ENCODE measurements around the gene SERPINB11. TPM values are rescaled to one million over a fixed set of nuclear protein-coding genes. Genes with fewer than 3 reads are reported as not detected.
"Not testable (repeated sequence)": the region's sequence is repeated elsewhere in the genome, so short reads cannot be mapped to it uniquely, and the experiment has no call there.

Gene SERPINB11, protein sequence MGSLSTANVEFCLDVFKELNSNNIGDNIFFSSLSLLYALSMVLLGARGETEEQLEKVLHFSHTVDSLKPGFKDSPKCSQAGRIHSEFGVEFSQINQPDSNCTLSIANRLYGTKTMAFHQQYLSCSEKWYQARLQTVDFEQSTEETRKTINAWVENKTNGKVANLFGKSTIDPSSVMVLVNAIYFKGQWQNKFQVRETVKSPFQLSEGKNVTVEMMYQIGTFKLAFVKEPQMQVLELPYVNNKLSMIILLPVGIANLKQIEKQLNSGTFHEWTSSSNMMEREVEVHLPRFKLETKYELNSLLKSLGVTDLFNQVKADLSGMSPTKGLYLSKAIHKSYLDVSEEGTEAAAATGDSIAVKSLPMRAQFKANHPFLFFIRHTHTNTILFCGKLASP
- total RNA-seq = not detected in 2 replicates

DNA sequence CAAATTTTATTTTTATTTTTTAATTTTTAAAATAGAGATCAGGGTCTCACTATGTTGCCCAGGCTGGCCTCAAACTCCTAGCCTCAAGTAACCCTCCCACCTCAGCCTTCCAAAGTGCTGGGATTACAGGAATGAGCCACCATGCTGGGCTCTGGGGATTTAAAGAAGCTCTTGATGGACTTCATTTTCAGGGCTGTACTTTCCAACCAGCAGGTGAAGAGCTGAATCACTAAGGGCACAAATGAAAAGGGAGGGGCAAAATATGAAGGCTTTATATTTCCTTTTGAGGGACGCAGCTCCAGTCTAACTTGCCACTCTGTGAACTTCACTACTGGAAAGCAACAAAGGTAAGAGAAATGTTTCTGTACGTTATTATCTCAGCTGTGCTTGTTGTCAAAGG is at the start of gene SERPINB11:
SERPINB11 (plus strand) TSS at position 301 of the 400 bp plus-strand sequence. CDS start 7,234 bp downstream, outside the sequence.
- Mint-ChIP-seq H3K4me3 (no peak within 1 kb of the TSS), H3K27me3 (ENCODE audit: insufficient read depth) (no peaks in the 10 kb centered on the region), H3K36me3 (ENCODE audit: low read depth) (no peaks in the 10 kb centered on the region), H3K4me1 (ENCODE audit: low read depth) (no peaks in the 10 kb centered on the region), H3K27ac (no peak within 1 kb of the TSS), H3K9me3 (no peaks in the 10 kb centered on the region)
- no peak for DNase-seq (ENCODE audit: low spot score)
- intact Hi-C loops (cut with micrococcal nuclease) = no loop called here

DNA sequence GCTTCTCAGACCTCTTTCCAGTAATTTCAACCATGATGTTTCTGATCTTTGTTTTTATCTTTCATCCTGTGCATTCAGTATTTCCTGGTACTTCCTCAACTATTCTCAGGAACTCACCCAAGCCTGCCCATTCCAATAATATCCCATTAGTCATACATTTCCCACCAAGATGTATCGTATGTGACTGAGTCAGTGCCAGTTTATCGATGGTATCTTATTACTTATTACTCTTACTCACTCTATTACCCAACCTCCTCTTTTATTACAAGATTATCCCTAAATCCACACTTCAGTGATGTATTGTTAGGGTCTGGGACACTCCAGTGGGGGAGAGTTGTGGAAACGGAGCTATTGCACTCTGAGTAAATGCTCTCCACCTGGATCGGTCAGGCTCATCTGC is 43.8 kb upstream of the SERPINB11 start:
- not testable (repeated sequence) for H3K4me3 Mint-ChIP-seq; H3K36me3 Mint-ChIP-seq (ENCODE audit: low read depth)

DNA sequence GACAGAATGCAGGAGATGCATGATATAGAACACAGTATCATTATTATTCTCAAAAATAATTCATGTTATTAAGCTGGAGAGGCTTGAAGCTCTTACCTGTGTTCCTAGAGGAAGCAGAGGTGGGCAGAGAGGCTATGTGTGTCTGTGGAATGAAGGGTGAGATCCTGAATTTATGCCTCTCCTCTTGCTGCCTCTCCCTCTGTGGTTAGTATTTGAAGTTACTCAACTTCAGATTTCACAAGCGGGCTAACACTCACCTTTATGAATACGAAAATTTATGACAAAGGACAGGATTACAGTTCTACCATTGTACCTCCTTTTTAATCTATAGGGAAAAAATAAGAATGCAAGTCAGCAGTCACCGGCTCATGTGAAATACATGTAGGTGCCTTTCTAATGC is 41.0 kb upstream of the SERPINB11 start, which contains the start of gene SERPINB3:
SERPINB3 (minus strand) TSS at position 144 of the 400 bp plus-strand sequence. CDS start 677 bp downstream, outside the sequence.
- H3K4me1 Mint-ChIP-seq (ENCODE audit: low read depth); H3K9me3 Mint-ChIP-seq; H3K27ac Mint-ChIP-seq; H3K36me3 Mint-ChIP-seq (ENCODE audit: low read depth); H3K4me3 Mint-ChIP-seq; intact Hi-C loops (cut with micrococcal nuclease); DNase-seq (ENCODE audit: low spot score); H3K27me3 Mint-ChIP-seq (ENCODE audit: insufficient read depth): not testable (repeated sequence)

More for the DNA sequence above, 43.8 kb upstream of the SERPINB11 start:
- DNase-seq (ENCODE audit: low spot score); H3K27me3 Mint-ChIP-seq (ENCODE audit: insufficient read depth); H3K9me3 Mint-ChIP-seq; intact Hi-C loops (cut with micrococcal nuclease); H3K27ac Mint-ChIP-seq; H3K4me1 Mint-ChIP-seq (ENCODE audit: low read depth): not testable (repeated sequence)

DNA sequence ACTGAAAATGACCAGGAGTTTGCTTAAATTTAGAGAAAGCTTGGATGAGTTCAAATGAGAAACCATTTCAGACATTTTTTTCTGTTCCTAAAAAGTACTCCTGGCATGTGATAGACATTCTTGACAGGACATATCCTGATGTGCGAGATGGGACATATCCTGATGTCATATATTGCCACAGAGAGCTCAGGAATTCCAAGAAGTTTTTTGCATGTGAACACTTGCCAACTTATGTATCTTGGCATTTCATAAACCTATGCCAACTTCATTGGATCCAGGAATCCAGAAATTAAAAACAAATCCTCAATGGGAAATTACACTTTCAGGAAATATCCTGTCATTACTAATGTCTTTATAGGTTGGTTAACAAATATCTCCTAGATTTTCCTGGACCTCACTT is 38.2 kb upstream of the SERPINB11 start:
- Mint-ChIP-seq H3K4me3 (no peak overlapping the region), H3K4me1 (ENCODE audit: low read depth) (no peaks in the 10 kb centered on the region), H3K36me3 (ENCODE audit: low read depth) (no peaks in the 10 kb centered on the region), H3K9me3 (peaks cover 8% of the 10 kb centered on the region), H3K27me3 (ENCODE audit: insufficient read depth) (no peaks in the 10 kb centered on the region), H3K27ac (no peak overlapping the region)
- DNase-seq (ENCODE audit: low spot score) = no peak
- intact Hi-C loops (cut with micrococcal nuclease) = no loop called here

DNA sequence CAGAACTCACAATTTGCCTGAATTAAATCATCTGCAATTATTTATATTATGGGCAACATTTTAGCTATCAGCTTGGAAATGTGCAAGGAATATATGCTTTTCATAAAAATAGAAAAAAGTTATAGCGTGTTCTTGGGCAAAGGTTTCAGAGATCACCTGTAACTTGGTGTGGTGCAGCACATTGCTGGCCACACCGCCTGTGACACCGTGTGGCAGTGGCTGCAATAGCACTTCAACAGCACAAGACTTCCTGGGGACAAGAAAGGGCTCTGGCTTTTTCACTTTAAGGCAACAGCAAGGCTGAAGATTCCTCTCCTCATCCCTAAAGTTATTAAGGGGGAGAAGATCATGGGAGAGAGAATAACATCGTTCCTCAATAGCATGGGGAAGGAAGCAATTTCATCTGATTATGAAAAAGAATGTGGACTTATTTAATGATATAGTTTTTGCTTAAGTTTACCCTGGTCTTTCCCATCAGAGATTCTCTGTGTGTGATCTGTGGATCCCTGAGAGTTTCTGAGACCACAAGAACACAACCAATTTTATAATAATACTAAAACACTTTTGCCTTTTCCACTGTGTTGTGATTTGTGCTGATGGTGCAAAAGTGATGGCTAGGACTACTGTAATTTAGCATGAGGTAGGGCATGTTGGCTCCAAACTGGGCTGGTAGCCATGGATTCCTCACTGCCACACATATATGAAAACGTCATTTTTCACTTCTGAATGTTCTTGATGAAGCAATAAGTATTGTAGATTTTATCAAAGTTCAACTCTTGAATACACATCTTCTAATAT is 26.0 kb upstream of the SERPINB11 start:
- Mint-ChIP-seq H3K9me3 (no peaks in the 10 kb centered on the region), H3K4me1 (ENCODE audit: low read depth) (no peaks in the 10 kb centered on the region), H3K27ac (no peak overlapping the region), H3K4me3 (no peak overlapping the region), H3K36me3 (ENCODE audit: low read depth) (no peaks in the 10 kb centered on the region), H3K27me3 (ENCODE audit: insufficient read depth) (no peaks in the 10 kb centered on the region)
- intact Hi-C loops (cut with micrococcal nuclease) = no loop called here
- DNase-seq (ENCODE audit: low spot score) = no peak

DNA sequence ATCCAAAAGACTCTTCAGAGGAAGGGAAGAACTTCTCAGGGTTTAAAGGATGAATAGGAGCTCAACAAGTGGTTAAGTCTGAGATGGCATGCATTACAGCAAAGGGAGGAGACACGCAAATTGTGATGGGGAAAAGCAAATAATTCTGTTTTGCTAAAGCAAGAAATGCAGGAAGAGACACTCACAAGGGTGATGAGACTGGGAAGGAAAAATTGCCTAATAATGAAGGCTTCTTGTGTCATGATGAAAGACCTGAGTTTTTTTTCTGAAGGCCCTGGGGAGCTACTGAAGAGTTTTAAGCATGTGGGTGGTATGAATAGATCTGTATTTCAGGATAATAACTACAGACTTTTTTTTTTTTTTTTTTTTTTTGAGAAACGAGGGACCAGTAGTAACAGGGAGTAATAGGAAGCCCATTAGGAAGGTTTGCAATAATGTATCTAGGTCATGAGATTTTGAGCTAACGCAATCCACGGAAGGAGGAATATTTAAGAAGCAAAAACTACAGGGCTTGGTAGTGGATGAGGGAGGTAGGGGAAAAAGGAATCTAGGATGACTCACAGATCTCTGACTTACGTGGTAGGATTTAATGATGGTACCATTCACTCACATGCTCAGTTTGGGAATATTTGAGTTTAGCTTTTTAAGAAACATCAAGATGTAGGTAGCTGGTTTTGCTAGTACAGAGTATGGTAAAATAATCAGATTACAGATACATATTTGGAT is 25.1 kb upstream of the SERPINB11 start:
- Mint-ChIP-seq H3K27me3 (ENCODE audit: insufficient read depth) (no peaks in the 10 kb centered on the region), H3K9me3 (no peaks in the 10 kb centered on the region), H3K4me1 (ENCODE audit: low read depth) (no peaks in the 10 kb centered on the region), H3K4me3 (no peak overlapping the region), H3K36me3 (ENCODE audit: low read depth) (no peaks in the 10 kb centered on the region), H3K27ac (no peak overlapping the region)
- DNase-seq (ENCODE audit: low spot score) = no peak
- intact Hi-C loops (cut with micrococcal nuclease) = no loop called here

DNA sequence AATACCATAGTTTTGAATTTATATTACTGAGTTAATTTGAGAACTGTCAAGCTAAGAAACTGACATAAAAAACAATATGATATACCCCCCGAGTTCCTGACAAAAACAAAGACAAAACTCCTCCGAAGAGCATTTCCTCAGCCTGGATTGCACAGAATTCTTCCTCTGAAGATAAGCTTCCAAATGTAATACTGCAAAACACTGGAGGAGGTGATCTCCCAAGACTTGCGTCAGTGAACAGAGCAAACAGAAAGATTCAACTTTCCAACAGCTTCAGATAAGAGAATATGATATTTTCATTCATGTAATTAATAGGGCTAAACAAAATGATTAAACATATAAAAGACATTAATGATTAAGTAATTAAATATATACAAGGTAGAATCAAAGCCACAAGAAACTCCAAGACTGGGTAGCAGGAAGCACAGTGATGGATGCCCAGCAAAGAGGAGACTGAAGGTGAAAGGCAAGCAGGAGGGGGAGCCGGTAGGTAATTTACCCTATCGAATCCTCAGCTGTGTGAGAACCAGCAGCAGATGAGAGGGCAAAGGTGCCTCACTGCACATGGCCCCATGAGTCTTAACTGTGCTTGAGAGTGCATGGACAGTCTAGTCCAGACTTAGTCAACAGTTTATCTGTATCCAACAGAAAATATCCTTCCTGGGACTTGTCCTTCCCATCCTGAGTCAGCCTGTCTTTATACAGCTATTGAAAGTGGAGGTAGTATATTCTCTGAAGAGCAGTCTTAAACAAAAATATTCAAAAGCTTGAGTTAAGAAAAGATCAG is 22.7 kb upstream of the SERPINB11 start:
- no peaks in the 10 kb centered on the region for H3K36me3 Mint-ChIP-seq (ENCODE audit: low read depth)
- H3K9me3 Mint-ChIP-seq = no peaks in the 10 kb centered on the region
- no peaks in the 10 kb centered on the region for H3K27me3 Mint-ChIP-seq (ENCODE audit: insufficient read depth)
- no peak overlapping the region for H3K27ac Mint-ChIP-seq
- DNase-seq (ENCODE audit: low spot score) = no peak
- no peak overlapping the region for H3K4me3 Mint-ChIP-seq
- no peaks in the 10 kb centered on the region for H3K4me1 Mint-ChIP-seq (ENCODE audit: low read depth)
- intact Hi-C loops (cut with micrococcal nuclease) = no loop called here

DNA sequence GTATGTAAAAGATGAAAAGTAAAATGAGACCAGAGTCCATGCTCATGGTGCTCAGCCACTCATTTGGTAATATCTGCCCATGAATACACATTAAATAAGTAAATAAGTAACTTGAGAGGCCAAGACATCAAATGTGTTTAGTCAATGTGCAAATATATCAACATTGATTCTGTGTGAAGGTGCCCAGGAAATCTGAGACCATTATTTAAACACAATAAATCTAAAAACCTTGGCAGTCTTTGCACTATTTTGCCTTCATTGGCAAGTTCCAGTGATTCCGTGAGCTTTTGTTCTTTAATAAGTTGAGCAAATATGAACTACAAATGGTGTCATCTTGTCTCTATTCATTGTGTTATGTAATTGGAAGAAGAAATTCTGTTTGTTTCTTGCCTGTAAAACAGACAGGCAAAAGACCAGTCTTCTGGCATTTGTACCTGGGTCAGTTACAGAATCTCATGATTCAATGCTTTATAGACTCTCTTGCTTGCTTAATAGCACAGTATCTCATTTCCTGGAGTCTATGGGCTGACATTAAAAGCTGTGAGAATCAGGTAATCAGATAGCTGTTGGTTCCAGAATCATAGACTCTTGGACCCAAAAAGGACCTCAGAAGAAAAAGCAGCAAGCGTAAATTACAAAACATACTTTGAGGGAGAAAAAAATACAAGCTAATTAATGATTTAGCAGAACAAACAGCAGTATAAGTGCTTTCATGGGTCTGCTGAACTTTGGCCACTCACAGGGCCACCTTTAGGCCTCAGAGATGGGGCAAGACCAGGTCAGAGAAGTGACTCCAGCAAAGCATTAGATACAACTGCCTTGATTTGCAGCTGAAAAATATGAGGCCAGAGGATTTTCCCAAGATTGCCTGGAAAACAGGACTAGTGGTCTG is 21.1 kb upstream of the SERPINB11 start:
- no peaks in the 10 kb centered on the region for H3K4me1 Mint-ChIP-seq (ENCODE audit: low read depth)
- DNase-seq (ENCODE audit: low spot score) = no peak
- no peak overlapping the region for H3K27ac Mint-ChIP-seq
- intact Hi-C loops (cut with micrococcal nuclease) = no loop called here
- H3K27me3 Mint-ChIP-seq (ENCODE audit: insufficient read depth) = no peaks in the 10 kb centered on the region
- H3K9me3 Mint-ChIP-seq = no peaks in the 10 kb centered on the region
- no peak overlapping the region for H3K4me3 Mint-ChIP-seq
- no peaks in the 10 kb centered on the region for H3K36me3 Mint-ChIP-seq (ENCODE audit: low read depth)

DNA sequence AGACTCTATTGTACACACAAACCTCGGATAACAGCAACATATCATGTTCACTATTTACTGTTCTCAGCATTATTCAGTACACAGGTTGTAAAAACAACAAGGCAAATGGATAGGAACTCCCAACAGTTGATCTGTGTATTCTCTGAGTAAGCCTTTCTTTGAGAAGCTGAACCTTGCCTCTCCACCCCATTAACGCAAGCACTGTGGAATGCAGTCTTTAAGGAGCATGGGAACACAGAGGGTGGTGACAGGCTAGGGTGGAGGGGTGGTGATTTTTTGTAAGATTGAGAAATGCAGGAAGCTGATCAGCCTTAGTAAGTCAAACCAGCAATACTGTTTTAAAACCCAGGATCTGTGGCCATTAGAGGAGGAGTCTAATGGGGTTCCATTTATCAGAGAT is 19.6 kb upstream of the SERPINB11 start:
- intact Hi-C loops (cut with micrococcal nuclease) = no loop called here
- Mint-ChIP-seq H3K27me3 (ENCODE audit: insufficient read depth) (no peaks in the 10 kb centered on the region), H3K27ac (no peak overlapping the region), H3K36me3 (ENCODE audit: low read depth) (no peaks in the 10 kb centered on the region), H3K4me1 (ENCODE audit: low read depth) (no peaks in the 10 kb centered on the region), H3K4me3 (no peak overlapping the region), H3K9me3 (no peaks in the 10 kb centered on the region)
- no peak for DNase-seq (ENCODE audit: low spot score)

DNA sequence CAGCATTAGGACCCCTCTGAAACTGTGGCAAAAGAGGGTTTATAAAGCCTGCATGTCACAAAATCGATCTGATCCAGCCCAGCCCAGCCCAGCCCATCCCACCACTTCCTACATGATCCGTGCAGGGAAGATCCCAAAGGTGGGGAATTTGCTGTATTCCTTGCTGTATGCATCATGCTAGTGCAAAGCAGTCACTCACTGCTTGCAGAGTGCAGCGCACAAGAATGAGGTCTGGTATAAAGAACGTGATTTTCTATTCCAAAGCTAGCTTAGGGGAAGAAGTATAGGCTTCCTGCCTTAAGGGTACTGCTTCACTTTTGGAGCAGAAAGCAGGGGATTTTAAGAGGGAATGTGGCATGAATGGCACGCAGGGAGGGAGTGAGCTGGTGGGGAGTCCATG is 18.9 kb upstream of the SERPINB11 start:
- intact Hi-C loops (cut with micrococcal nuclease) = no loop called here
- H3K27ac Mint-ChIP-seq = no peak overlapping the region
- H3K27me3 Mint-ChIP-seq (ENCODE audit: insufficient read depth) = no peaks in the 10 kb centered on the region
- H3K4me1 Mint-ChIP-seq (ENCODE audit: low read depth) = no peaks in the 10 kb centered on the region
- H3K36me3 Mint-ChIP-seq (ENCODE audit: low read depth) = no peaks in the 10 kb centered on the region
- no peak for DNase-seq (ENCODE audit: low spot score)
- H3K9me3 Mint-ChIP-seq = no peaks in the 10 kb centered on the region
- no peak overlapping the region for H3K4me3 Mint-ChIP-seq

DNA sequence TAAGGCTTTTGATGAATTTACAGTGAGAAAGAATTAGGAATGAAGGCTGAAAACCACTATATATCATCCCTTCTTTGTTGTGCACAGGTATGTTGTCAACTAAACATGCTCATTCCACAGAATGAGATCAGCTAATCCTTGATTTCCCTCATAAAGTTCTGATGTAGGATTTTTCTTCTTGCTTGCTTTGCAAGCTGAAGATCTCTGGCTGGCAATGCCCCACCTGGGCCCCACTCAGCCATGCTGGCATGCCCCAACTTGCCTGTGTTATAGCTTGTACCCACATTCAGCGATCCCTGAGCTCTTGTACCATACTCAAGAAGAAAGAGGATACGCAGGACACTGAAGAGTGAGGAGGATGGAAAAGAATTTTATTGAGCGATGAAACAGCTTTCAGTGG is 18.0 kb upstream of the SERPINB11 start:
- Mint-ChIP-seq H3K4me1 (ENCODE audit: low read depth) (no peaks in the 10 kb centered on the region), H3K27me3 (ENCODE audit: insufficient read depth) (no peaks in the 10 kb centered on the region), H3K27ac (no peak overlapping the region), H3K36me3 (ENCODE audit: low read depth) (no peaks in the 10 kb centered on the region), H3K9me3 (no peaks in the 10 kb centered on the region), H3K4me3 (no peak overlapping the region)
- no peak for DNase-seq (ENCODE audit: low spot score)
- intact Hi-C loops (cut with micrococcal nuclease) = no loop called here
